ENCODE measurements around the gene PIM1.

Gene PIM1

GRCh38 chr6:37173493-37174195 is 3.7 kb downstream of the PIM1 start:
- TF ChIP-seq MAX (IDR thresholded peaks at IDR 0.05) (no peak), EP300 (IDR thresholded peaks at IDR 0.05; ENCODE audit: borderline replicate concordance) (no peak), YY1 (IDR thresholded peaks at IDR 0.05; ENCODE audit: low read depth) (no peak), TEAD4 (IDR thresholded peaks at IDR 0.05) (no peak), NFIC (IDR thresholded peaks at IDR 0.05) (no peak), CREB1 (IDR thresholded peaks at IDR 0.05; ENCODE audit: low read depth) (no peak), RAD21 (IDR thresholded peaks at IDR 0.05; ENCODE audit: low read depth) (no peak), TCF12 (IDR thresholded peaks at IDR 0.05; ENCODE audit: low read depth) (no peak), TAF1 (IDR thresholded peaks at IDR 0.05; ENCODE audit: low read depth) (no peak), USF1 (IDR thresholded peaks at IDR 0.05) (no peak), CEBPB (IDR thresholded peaks at IDR 0.05) (no peak), ZBTB7A (IDR thresholded peaks at IDR 0.05; ENCODE audit: low read depth) (no peak), REST (IDR thresholded peaks at IDR 0.05; ENCODE audit: low read depth) (no peak), FOXM1 (IDR thresholded peaks at IDR 0.05; ENCODE audit: borderline replicate concordance, low read depth) (no peak), EGR1 (IDR thresholded peaks at IDR 0.05) (no peak)

- TF ChIP-seq CEBPB (IDR thresholded peaks at IDR 0.05) (no peak), TEAD4 (IDR thresholded peaks at IDR 0.05) (no peak), NFIC (IDR thresholded peaks at IDR 0.05) (no peak), REST (IDR thresholded peaks at IDR 0.05; ENCODE audit: low read depth) (no peak), ZBTB7A (IDR thresholded peaks at IDR 0.05; ENCODE audit: low read depth) (no peak), TAF1 (IDR thresholded peaks at IDR 0.05; ENCODE audit: low read depth) (no peak), CREB1 (IDR thresholded peaks at IDR 0.05; ENCODE audit: low read depth) (no peak), USF1 (IDR thresholded peaks at IDR 0.05) (no peak), FOXM1 (IDR thresholded peaks at IDR 0.05; ENCODE audit: borderline replicate concordance, low read depth) (no peak), YY1 (IDR thresholded peaks at IDR 0.05; ENCODE audit: low read depth) (no peak), EP300 (IDR thresholded peaks at IDR 0.05; ENCODE audit: borderline replicate concordance) (no peak), TCF12 (IDR thresholded peaks at IDR 0.05; ENCODE audit: low read depth) (no peak), RAD21 (IDR thresholded peaks at IDR 0.05; ENCODE audit: low read depth) (no peak), EGR1 (IDR thresholded peaks at IDR 0.05) (no peak), MAX (IDR thresholded peaks at IDR 0.05) (no peak)
These were observed 4.2 kb downstream of the PIM1 start for GRCh38 chr6:37174196-37174514.

GRCh38 chr6:37174515-37175331 is 4.8 kb downstream of the PIM1 start:
- TF ChIP-seq NFIC (IDR thresholded peaks at IDR 0.05) (no peak), RAD21 (IDR thresholded peaks at IDR 0.05; ENCODE audit: low read depth) (no peak), TCF12 (IDR thresholded peaks at IDR 0.05; ENCODE audit: low read depth) (no peak), MAX (IDR thresholded peaks at IDR 0.05) (no peak), EGR1 (IDR thresholded peaks at IDR 0.05) (no peak), REST (IDR thresholded peaks at IDR 0.05; ENCODE audit: low read depth) (no peak), TEAD4 (IDR thresholded peaks at IDR 0.05) (no peak), USF1 (IDR thresholded peaks at IDR 0.05) (no peak)
